Gastroesophageal sphincter (tissue), 3 donors: Measurements from ENCODE around the gene CRYBA4.

Experiments used
- POLR2A ChIP-seq, 2 donors: fragments of 450-650 bp; IDR thresholded peaks; one replicate each; pipeline ENCODE4 v1.6.1; 2017; ENCODE audit warnings: antibody characterized with exemption in 2 of 2, mild to moderate bottlenecking in 2 of 2, moderate library complexity in 1 of 2
- POLR2AphosphoS5 ChIP-seq: sonication (generic); formaldehyde crosslinking; IDR thresholded peaks from one replicate; pipeline ENCODE4 v1.6.1; 2017; ENCODE audit warnings: antibody characterized with exemption
- TF ChIP-seq, protein P1 (sequence below), 4 experiments: fragments of 200-600 bp in 2 of 4; fragments of 450-650 bp in 2 of 4; sonication (generic) in 1 of 4; IDR thresholded peaks; one replicate each; pipeline ENCODE4 v1.5.1; 2017 to 2019; ENCODE audit warnings: antibody characterized with exemption in 4 of 4, mild to moderate bottlenecking in 2 of 4, moderate library complexity in 2 of 4

DNA sequence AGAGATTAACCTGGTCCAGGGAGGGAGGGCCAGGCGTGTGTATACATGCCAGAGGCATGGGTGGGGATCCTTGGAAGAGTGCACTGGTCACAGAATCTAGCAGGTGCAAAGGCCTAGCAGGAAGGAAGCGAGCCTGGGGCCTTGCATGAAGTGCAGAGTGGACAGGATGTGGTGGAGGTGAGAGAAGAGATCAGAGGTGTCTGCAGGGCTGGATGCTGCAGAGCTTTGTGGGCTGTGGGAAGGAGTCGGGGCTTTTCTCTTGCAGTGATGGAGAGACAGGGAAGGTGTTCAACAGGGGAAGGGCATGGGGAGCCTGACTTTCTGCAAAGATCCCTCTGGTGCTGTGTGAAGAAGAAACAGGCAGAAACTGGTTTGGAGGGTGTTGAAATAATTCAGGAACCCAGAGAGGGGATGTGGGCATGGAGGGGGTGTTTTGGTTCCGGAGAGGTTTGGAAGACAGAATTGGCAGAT is 29.3 kb upstream of the CRYBA4 start:
- TF ChIP-seq POLR2AphosphoS5 (no peak), POLR2A (IDR thresholded peaks at IDR 0.05) (no peak)
- TF ChIP-seq, protein P1, sequence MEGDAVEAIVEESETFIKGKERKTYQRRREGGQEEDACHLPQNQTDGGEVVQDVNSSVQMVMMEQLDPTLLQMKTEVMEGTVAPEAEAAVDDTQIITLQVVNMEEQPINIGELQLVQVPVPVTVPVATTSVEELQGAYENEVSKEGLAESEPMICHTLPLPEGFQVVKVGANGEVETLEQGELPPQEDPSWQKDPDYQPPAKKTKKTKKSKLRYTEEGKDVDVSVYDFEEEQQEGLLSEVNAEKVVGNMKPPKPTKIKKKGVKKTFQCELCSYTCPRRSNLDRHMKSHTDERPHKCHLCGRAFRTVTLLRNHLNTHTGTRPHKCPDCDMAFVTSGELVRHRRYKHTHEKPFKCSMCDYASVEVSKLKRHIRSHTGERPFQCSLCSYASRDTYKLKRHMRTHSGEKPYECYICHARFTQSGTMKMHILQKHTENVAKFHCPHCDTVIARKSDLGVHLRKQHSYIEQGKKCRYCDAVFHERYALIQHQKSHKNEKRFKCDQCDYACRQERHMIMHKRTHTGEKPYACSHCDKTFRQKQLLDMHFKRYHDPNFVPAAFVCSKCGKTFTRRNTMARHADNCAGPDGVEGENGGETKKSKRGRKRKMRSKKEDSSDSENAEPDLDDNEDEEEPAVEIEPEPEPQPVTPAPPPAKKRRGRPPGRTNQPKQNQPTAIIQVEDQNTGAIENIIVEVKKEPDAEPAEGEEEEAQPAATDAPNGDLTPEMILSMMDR (IDR thresholded peaks at IDR 0.05), result no peak
